HL-60/S4 (cell line): Measurements from ENCODE around the gene FMN1.

Experiments
- in situ Hi-C: fragments of 300-500 bp; cut with MboI; formaldehyde crosslinking; loops from 2 replicates; pipeline ENCODE4 v1.14.3; 2022; ENCODE audit warnings: low sequenced_read_pairs

FMN1 gene, protein sequence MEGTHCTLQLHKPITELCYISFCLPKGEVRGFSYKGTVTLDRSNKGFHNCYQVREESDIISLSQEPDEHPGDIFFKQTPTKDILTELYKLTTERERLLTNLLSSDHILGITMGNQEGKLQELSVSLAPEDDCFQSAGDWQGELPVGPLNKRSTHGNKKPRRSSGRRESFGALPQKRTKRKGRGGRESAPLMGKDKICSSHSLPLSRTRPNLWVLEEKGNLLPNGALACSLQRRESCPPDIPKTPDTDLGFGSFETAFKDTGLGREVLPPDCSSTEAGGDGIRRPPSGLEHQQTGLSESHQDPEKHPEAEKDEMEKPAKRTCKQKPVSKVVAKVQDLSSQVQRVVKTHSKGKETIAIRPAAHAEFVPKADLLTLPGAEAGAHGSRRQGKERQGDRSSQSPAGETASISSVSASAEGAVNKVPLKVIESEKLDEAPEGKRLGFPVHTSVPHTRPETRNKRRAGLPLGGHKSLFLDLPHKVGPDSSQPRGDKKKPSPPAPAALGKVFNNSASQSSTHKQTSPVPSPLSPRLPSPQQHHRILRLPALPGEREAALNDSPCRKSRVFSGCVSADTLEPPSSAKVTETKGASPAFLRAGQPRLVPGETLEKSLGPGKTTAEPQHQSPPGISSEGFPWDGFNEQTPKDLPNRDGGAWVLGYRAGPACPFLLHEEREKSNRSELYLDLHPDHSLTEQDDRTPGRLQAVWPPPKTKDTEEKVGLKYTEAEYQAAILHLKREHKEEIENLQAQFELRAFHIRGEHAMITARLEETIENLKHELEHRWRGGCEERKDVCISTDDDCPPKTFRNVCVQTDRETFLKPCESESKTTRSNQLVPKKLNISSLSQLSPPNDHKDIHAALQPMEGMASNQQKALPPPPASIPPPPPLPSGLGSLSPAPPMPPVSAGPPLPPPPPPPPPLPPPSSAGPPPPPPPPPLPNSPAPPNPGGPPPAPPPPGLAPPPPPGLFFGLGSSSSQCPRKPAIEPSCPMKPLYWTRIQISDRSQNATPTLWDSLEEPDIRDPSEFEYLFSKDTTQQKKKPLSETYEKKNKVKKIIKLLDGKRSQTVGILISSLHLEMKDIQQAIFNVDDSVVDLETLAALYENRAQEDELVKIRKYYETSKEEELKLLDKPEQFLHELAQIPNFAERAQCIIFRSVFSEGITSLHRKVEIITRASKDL (N-terminal part only)

DNA sequence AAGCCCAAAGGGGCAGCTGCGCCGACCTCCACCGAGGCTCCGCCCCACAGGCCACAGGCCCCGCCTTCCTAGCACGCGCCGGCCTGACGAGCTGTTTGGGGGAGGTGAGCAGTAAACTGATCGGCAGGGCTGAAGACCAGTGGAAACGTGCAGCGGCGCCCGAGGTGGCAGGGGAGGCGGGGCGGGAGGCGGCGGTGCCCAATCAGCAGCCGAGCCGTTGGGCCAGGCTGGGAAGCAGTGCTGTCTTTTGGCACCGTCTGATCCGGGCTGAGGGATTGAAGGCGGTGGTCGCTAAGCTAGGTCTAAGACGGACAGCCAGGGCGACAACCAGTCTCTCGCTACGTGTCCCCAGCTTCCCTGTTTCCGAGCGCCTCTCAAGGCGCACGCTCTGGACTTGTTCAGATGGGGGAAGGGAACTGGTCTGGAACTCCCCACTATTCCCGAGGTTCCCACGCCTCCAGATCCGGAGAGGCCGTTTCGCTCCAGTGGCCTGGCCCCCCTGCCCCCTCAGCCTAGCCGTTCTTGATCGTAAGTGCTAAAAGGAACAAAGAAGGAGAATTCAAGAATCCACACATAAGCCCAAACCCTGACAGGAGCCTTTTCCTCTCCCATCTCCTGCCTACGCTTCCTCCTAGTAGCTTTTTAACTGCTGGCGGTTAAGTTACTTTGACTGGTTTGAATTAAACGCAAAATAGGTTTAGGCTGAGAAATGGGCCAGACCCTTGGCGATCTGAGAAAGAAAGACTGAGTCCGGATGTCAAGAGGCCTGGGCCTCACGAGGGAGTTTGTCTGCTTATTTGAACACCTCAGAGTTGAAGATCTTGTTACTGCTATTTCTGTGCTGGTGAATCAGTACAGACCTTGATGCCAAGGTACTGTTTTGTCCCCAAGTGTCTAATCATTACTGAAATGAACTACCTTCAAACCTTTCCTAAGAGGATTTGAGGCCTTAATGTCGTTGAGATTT is at the start of gene FMN1:
Gene FMN1, minus strand, starts transcription at position 11 of the 967 bp plus-strand sequence. CDS start 39,800 bp downstream, outside the sequence.
- in situ Hi-C loops, result no loop called here

DNA sequence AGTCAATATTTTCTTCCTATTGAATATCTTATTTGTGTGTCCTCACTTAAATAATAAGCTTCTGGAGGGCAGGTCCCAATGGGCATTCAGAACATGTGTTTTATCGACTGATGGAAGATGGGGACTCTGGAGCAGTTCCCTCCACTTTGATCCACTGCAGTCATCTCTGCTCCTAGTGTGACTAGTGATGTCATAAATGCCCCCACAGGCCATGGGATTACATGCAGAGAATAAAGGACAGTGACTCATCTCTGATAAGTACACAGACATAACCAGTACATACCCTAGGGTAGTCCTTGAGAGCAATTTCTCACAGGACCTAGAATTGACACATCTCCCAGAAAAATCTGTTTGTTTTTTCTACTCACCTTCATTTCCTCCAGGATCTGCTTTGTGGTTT is 49.4 kb upstream of the FMN1 start:
- in situ Hi-C loops, result no loop called here

DNA sequence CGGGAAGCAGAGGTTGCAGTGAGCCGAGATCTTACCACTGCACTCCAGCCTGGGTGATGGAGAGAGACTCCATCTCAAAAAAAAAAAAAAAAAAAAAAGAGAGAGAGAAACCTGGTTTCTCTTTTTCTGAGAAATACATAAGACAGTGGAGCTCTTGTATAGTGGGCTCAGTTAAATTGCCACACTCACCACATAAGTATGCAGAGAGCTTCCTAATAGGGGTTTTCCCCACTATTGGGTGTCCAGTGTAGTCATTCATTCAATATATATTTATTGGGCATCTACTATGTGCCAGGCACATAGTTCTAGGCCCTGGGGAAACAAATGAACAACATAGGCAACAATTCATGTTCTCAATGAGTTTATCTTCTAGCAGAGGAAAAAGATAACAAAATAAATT is 48.9 kb upstream of the FMN1 start:
- in situ Hi-C loops, result no loop called here

DNA sequence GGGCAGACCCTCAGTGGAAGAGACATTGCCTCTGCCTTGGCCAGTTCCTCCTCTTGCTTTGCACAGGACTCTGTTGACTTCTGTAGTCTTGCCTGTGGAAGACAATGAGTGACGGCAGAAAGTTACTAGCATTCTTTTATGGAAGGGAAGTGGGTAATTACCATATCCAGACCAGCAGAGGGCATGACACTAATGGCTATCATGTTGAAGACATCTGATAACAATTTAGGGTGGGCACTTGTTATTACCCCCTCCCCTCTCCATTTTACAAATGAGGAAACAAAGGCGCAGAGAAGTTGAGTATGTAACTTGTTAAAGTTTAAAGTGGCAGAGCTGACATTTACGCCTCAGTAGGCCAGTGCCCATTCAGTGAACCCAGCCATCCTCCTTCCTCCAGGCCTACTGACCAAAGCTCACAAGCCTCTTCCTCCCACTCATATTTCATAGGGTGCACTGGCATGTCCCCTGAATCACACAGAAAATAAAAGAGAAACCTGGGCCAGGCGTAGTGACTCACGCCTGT is 48.2 kb upstream of the FMN1 start:
- in situ Hi-C loops, result no loop called here

DNA sequence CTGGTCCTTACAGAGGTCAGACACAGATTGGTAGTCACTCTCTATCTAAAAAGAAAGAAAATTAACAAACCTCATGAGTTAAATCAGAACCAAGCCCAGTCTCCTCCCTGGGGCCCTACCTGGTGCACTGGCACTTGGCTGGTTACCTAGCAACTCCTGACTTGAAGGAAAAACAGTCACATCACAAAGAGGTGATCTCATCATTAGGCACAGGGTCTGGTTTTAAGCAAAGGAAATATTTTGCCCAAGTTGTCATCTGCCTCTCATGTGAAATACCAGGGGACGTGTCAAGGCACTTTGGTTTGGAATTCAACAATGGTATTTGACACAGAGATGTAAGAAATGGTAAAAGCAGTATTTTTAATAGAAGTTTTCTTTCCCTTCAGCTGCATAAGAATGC is 47.7 kb upstream of the FMN1 start:
- in situ Hi-C loops, result no loop called here

DNA sequence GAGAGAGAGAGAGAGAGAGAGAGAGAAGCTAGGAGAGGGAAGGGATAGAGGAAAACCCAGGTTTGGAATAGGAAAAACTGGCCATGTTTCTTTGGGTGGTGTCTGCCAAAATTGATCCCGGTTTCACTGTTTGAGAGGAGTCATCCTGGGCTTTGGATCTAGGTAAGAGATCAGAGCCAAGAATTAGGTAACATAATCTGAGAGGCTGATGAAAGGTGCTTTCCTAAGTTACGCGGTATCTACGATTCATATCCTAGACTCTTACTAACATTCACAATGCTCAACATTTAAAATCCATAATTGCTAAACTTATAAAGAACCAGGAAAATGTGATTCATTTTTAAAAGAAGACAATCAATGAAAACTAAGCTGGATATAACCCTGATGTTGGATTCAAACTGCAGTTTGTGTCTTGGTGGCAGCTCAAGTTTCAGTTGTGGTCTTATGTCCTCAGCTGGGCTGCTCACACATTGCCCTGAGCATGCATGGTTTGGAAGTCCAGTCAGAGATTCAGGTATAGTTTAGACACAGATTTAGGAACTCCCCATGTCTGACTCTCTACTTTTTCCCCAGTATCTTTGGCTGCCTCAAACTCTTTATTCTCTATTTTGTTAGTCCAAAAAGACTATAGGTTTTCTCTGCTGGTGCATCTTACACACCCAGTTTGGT is 42.5 kb upstream of the FMN1 start:
- in situ Hi-C loops, result no loop called here

DNA sequence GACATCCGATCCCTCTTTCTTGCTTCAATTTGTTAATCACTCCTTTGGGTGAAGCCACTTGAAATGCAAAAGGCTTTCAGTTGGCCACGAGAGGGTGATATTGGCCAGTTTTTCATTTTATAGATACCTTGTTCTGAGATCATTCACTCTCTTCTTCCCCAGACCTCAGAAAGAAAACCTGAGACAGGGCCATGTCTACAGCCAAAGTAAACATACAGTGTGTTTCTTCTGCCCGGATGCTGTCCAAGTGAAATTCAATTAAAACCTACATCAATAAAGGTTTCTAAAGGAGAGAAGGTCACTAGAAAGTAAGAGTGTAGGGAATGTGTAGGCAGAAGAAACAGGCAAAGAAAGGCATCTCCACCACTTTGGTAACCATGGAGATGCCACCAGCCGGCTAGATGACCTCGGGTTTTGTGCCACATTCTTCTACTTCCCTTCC is 39.5 kb upstream of the FMN1 start:
- in situ Hi-C loops, result no loop called here

DNA sequence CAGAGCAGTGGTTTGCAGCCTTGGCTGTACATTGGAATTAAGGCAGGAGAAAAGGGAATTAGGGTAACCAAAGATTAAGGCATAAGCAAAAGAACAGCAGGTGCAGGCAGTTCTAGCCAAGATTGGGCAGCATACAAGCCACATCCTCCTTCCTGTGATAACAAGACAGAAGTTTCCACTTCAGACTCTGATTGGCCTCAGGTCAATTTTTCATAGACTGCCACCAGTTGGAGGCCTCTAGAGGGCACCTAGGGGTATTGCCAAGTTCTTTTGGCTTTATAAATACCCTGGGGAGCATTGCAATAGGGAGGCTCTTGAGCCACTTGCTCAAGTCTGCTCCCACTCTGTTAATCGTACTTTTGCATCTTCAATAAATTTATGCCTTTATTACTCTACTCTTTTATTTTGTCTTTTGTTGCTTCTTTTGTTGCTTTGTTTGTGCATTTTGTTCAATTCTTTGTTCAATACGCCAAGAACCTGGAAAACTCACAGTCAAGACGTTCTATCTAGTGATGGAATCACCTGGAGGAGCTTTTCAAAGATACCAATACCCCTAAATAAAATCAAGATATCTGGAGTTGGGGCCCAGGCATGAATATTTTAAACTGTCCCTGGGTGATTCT is 32.2 kb upstream of the FMN1 start:
- in situ Hi-C loops, result no loop called here

- in situ Hi-C loops, result no loop called here
These were observed 23.6 kb upstream of the FMN1 start for GRCh38 chr15:33218071-33218491.

DNA sequence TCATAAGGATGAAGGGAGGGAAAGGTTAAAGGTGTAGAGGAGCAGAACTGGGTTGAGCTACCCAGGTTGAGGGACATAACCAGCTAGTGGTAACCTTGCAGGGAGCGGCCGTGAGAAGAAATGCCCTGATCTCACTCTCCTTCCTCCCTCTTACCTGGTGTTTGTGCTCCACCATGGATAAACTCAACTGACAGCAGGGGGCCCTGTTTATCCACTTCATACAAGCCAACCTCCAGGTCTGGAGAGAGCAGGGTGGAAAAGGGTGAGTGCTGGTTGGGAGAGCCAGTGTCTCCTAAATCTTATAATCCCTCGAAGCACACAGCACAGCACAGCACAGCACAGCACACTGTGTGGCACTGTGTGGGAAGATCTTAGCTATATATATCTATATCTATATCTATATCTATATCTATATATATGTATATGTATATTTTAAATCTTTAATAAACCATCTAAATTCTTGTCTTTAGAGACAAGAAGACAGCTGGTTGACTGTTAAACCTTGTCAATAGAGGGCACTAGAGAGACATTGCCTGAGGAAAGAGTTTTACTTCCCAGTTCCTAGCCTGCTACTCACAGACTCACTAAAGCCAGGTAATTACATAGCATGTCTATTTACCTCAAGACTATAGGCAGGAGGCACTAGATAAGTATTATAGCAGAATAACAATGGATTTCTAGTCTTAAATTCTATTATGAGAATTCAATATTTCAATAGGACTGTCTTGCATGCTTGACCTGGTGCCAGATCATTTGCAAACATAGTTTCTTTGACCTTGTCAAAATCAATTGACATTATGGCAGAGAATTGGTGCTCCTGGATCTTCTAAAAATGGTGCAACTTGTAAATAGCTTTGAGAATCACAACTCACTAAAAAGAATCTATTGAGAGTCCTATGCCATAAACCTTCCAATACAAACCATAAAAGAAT is 21.7 kb upstream of the FMN1 start:
- in situ Hi-C loops, result no loop called here

DNA sequence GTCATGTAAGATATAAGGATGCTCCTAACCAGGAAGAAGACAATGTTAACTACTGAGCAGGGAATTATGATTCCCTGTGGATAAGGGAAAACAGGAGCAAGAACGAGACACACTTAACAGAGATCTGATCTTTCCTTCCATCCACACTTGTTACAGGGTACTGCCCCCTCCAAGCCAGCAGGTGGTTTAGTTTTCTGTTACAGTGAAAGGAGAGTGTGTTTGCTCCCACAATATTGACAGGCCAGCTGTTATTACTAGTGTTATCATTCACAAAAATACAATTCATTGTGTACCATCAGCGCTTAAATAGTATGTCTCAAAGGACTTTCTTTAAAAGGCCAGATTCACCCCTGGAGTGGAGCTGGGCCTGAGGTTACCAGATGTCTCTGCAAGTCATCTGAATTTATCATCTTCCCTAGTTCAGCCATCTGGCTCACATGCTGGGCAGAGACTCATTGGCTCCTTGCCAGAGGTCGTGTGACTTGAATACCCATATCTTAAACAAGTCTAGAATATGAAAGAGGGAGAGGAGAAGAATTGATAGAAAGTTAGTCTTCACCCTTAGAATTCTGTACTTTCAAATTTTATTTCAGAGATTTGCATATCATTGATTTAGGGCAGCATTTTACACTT is 16.8 kb upstream of the FMN1 start:
- in situ Hi-C loops, result no loop called here

DNA sequence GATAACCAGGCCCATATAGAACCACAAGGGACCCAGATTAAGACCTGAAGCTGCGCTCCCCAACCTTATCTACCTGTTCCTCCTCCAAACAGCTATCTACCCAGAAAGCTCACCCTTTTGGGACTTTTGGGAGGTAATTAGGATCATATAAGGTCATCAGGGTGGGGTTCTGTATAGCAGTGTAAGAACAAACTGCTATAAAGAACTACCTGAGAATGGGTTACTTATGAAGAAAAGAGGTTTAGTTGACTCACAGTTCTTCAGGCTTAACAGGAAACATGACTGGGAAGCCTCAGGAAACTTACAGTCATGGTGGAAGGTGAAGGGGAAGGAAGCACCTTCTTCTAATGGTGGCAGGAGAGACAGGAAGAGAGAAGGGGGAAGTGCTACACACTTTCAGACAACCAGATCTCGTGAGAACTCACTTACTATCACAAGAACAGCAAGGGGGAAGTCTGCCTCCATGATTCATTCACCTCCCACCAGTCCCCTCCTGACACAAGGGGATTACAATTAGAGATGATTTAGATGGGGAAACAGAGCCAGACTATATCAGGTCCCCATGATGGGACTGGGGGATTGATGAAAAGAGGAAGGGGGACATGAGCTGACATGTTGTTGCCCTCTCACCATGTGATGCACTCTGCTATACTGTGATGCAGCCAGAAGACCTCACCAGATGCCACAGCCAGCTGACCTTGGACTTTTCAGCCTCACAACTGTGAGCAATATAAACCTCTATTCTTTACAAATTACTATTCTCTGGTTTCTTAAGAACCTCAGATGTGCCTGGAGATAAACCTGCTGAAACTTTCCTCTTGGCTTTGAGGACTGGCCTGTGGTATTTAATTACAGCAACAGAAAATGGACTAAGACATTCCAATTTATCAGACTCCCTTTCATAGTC is 15.3 kb upstream of the FMN1 start:
- in situ Hi-C loops, result no loop called here

DNA sequence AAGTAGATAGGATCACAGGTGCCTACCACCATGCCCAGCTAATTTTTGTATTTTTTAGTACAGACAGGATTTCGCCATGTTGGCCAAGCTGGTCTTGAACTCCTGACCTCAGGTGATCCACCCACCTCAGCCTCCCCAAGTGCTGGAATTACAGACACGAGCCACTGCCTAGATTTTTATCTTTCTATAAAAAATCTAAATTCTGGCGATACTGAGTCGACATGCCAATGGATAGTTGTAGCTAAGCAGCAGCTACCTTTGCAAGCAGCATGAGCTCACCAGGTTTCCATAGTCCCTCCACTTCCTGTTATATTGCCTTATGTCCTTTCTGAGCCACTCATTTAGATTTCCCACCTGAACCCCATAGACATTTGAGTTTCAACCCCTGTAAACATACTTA is 13.1 kb upstream of the FMN1 start:
- in situ Hi-C loops, result no loop called here

GRCh38 chr15:33206366-33206765 is 11.9 kb upstream of the FMN1 start:
- in situ Hi-C loops, result no loop called here

DNA sequence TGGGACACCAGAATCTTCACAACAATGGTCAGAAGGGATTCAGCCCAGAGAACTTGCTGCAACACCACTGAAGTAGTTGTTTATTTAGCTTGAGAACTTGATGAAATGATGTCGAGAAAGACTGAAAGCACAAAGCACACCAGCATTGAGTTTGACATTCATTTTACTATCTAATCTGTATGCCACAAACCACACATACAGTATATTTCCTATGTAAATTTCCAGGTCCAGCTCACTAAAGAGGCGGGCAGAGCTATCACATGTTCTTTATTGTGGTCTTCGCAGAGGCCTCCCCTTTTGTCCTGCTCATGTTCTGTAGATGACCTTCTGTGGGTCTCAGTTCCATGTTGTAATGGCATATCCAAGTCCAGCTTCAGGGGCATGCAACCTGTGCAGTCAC is 10.4 kb upstream of the FMN1 start:
- in situ Hi-C loops, result no loop called here

GRCh38 chr15:33204087-33204486 is 9.6 kb upstream of the FMN1 start:
- in situ Hi-C loops, result no loop called here
